ENCODE results near the gene SDR42E1. TPM values are rescaled to one million over a fixed set of nuclear protein-coding genes. Genes with fewer than 3 reads are reported as not detected.

SDR42E1 gene
- total RNA-seq, 4 donors from 2014 or later, result under 0.01 to 5.1 (median 1.5) TPM

GRCh38 chr16:81997738-81998137 lies 13.5 kb downstream of the SDR42E1 start:
- intact Hi-C loops (cut with DNase I; ENCODE audit: low total_unique reads), result no loop called here
- DNase-seq, result peak in 1 of 2 donors; percentile 45
- Histone ChIP-seq H3K27ac (peak overlapping the region; percentile 28 to 46), H3K4me3 (no peak overlapping the region), H3K9me3 (no peaks in the 10 kb centered on the region), H3K36me3 (no peaks in the 10 kb centered on the region), H3K27me3 (no peaks in the 10 kb centered on the region), H3K4me1 (no peaks in the 10 kb centered on the region)
- TF ChIP-seq POLR2A (IDR thresholded peaks at IDR 0.05) (no peak), CTCF (IDR thresholded peaks at IDR 0.05) (no peak)

GRCh38 chr16:81996664-81997509 lies 14.4 kb downstream of the SDR42E1 start:
- Histone ChIP-seq H3K4me1 (no peaks in the 10 kb centered on the region), H3K27me3 (no peaks in the 10 kb centered on the region), H3K36me3 (no peaks in the 10 kb centered on the region), H3K4me3 (no peak overlapping the region), H3K27ac (peak overlapping the region; percentile 28 to 46), H3K9me3 (no peaks in the 10 kb centered on the region)
- TF ChIP-seq CTCF (IDR thresholded peaks at IDR 0.05) (peak in 1 of 4 experiments; percentile 34), POLR2A (IDR thresholded peaks at IDR 0.05) (no peak)
- intact Hi-C loops (cut with DNase I; ENCODE audit: low total_unique reads), result no loop called here
- peak; percentile 20 to 25 for DNase-seq

- Histone ChIP-seq H3K4me1 (no peaks in the 10 kb centered on the region), H3K4me3 (no peak overlapping the region), H3K27me3 (no peaks in the 10 kb centered on the region), H3K36me3 (no peaks in the 10 kb centered on the region), H3K9me3 (no peaks in the 10 kb centered on the region), H3K27ac (no peak overlapping the region)
- DNase-seq, result no peak
- no peak for TF ChIP-seq CTCF (IDR thresholded peaks at IDR 0.05)
- TF ChIP-seq POLR2A (IDR thresholded peaks at IDR 0.05), result no peak
- intact Hi-C loops (cut with DNase I; ENCODE audit: low total_unique reads), result no loop called here
These were observed 15.6 kb downstream of the SDR42E1 start for GRCh38 chr16:81995651-81996050.

GRCh38 chr16:81994485-81994884 lies 16.8 kb downstream of the SDR42E1 start:
- Histone ChIP-seq H3K4me1 (no peaks in the 10 kb centered on the region), H3K36me3 (no peaks in the 10 kb centered on the region)

More at GRCh38 chr16:81994485-81994884, 16.8 kb downstream of the SDR42E1 start:
- Histone ChIP-seq H3K27ac (no peak overlapping the region), H3K4me3 (no peak overlapping the region), H3K27me3 (no peaks in the 10 kb centered on the region), H3K9me3 (no peaks in the 10 kb centered on the region)
- DNase-seq, result no peak
- TF ChIP-seq CTCF (IDR thresholded peaks at IDR 0.05), result no peak
- no peak for TF ChIP-seq POLR2A (IDR thresholded peaks at IDR 0.05)
- intact Hi-C loops (cut with DNase I; ENCODE audit: low total_unique reads), result no loop called here

All from uterus (tissue), 4 donors.